ENCODE data around the gene TYW1B. TPM values are rescaled to one million over a fixed set of nuclear protein-coding genes. Genes with fewer than 3 reads are reported as not detected.
"Not testable (repeated sequence)": the region's sequence is repeated elsewhere in the genome, so short reads cannot be mapped to it uniquely, and the experiment has no call there.

TYW1B gene
- total and polyA plus RNA-seq, 2 of the 4 experiments (the other 2 are of a cell fraction) = 1.0 to 1.8 TPM

GRCh38 chr7:72622532-72622931 is 205.5 kb downstream of the TYW1B start:
- dilution Hi-C loops (cut with HindIII; ENCODE audit: low sequenced_read_pairs, unreplicated experiment) = no loop called here
- DNase-seq = no peak
- no peaks in the 10 kb centered on the region for H3K36me3 ChIP-seq (ENCODE audit: control insufficient read depth, insufficient read depth, low read length)
- H2AK5ac ChIP-seq (ENCODE audit: low read depth, low read length) = no peak overlapping the region
- no TSS peak for BruUV-seq (replicated peaks)
- in situ Hi-C loops (cut with MboI; ENCODE audit: low sequenced_read_pairs) = no loop called here
- H2BK120ac ChIP-seq (ENCODE audit: low read depth, low read length) = no peak overlapping the region
- no peak overlapping the region for H2BK15ac ChIP-seq (ENCODE audit: low read depth, low read length)
- no peak overlapping the region for H3K4me3 ChIP-seq (ENCODE audit: insufficient read depth, low read depth, low read length)
- no peaks in the 10 kb centered on the region for H3K9me3 ChIP-seq (ENCODE audit: control insufficient read depth, insufficient read depth, low read length)
- H3K4me2 ChIP-seq (ENCODE audit: low read depth, low read length) = no peak overlapping the region
- H3K23ac ChIP-seq (ENCODE audit: low read depth, low read length) = no peak overlapping the region
- no peak overlapping the region for H3K14ac ChIP-seq (replicated peaks; ENCODE audit: low read depth, low read length)
- H4K5ac ChIP-seq (ENCODE audit: low read depth, low read length) = no peak overlapping the region; the same call in 1 of the 2 replicates
- POLR2A ChIA-PET (ENCODE audit: unreplicated experiment) = no interaction called here
- no peak overlapping the region for H4K8ac ChIP-seq (ENCODE audit: low read depth in 2 of 2, low read length in 2 of 2)
- H4K91ac ChIP-seq (ENCODE audit: insufficient read depth, low read depth, low read length) = no peak overlapping the region
- no peak for ATAC-seq (ENCODE audit: low read depth)
- WGBS, 2 experiments (ENCODE audit: extremely low coverage in 2 of 2, insufficient read length in 1 of 2) = 82% methylated on average over 2 of the region's 8 CpGs; no CpG with 5 or more reads in 1 of the 2 experiments
- H4K20me1 ChIP-seq (ENCODE audit: insufficient read depth, low read length) = no peaks in the 10 kb centered on the region
- H2AFZ ChIP-seq (replicated peaks; ENCODE audit: low read length, poor library complexity) = no peak overlapping the region
- CTCF ChIA-PET = no interaction called here
- H3K4ac ChIP-seq (ENCODE audit: low read depth, low read length) = no peak overlapping the region
- peak overlapping the region; percentile 82 for H2BK5ac ChIP-seq (ENCODE audit: low read depth, low read length, poor library complexity, severe bottlenecking)
- H3K56ac ChIP-seq (ENCODE audit: extremely low read depth, insufficient read depth, low read length) = no peak overlapping the region
- no peaks in the 10 kb centered on the region for H3K27me3 ChIP-seq (ENCODE audit: control insufficient read depth, insufficient read depth, low read length)
- H3K9ac ChIP-seq (ENCODE audit: low read depth, low read length) = no peak overlapping the region
- TF ChIP-seq NFE2L2 (IDR thresholded peaks at IDR 0.05; ENCODE audit: low read depth, low read length) = no peak
- no peak for TF ChIP-seq FOS (IDR thresholded peaks at IDR 0.05; ENCODE audit: low read depth, low read length)
- TF ChIP-seq CHD1 (IDR thresholded peaks at IDR 0.05; ENCODE audit: low read depth, low read length) = no peak
- TF ChIP-seq RAD21 (IDR thresholded peaks at IDR 0.05; ENCODE audit: low read length) = no peak
- no peak for TF ChIP-seq RCOR1 (IDR thresholded peaks at IDR 0.05; ENCODE audit: insufficient replicate concordance, low read length)
- intact Hi-C loops (cut with micrococcal nuclease) = no loop called here
- H3K9me1 ChIP-seq (ENCODE audit: insufficient read depth, low read length) = peaks cover 4% of the 10 kb centered on the region
- H3K4me1 ChIP-seq (ENCODE audit: control insufficient read depth, insufficient read depth, low read length) = peaks cover 1% of the 10 kb centered on the region; the same call in 1 of the 2 replicates
- no peak overlapping the region for H3K18ac ChIP-seq (ENCODE audit: low read depth, low read length)
- H3K79me1 ChIP-seq (ENCODE audit: low read depth in 1 of 2, low read length in 2 of 2) = no peaks in the 10 kb centered on the region
- H3K27ac ChIP-seq (ENCODE audit: insufficient read depth, low read length) = no peak overlapping the region
- no peak overlapping the region for H2AK9ac ChIP-seq (replicated peaks; ENCODE audit: low read depth, low read length, poor library complexity)
- no peak overlapping the region for H2BK20ac ChIP-seq (ENCODE audit: low read depth, low read length)

- H3K4me2 ChIP-seq (ENCODE audit: low read depth, low read length); DNase-seq; dilution Hi-C loops (cut with HindIII; ENCODE audit: low sequenced_read_pairs, unreplicated experiment); H3K79me1 ChIP-seq (ENCODE audit: low read depth in 1 of 2, low read length in 2 of 2); H2BK15ac ChIP-seq (ENCODE audit: low read depth, low read length); intact Hi-C loops (cut with micrococcal nuclease); H3K56ac ChIP-seq (ENCODE audit: extremely low read depth, insufficient read depth, low read length); CTCF ChIA-PET; H2BK5ac ChIP-seq (ENCODE audit: low read depth, low read length, poor library complexity, severe bottlenecking); H3K23ac ChIP-seq (ENCODE audit: low read depth, low read length); H3K14ac ChIP-seq (replicated peaks; ENCODE audit: low read depth, low read length); H3K4ac ChIP-seq (ENCODE audit: low read depth, low read length); H3K36me3 ChIP-seq (ENCODE audit: control insufficient read depth, insufficient read depth, low read length); H3K27me3 ChIP-seq (ENCODE audit: control insufficient read depth, insufficient read depth, low read length); H2BK120ac ChIP-seq (ENCODE audit: low read depth, low read length); H3K9me1 ChIP-seq (ENCODE audit: insufficient read depth, low read length); H2AFZ ChIP-seq (replicated peaks; ENCODE audit: low read length, poor library complexity); H3K4me1 ChIP-seq (ENCODE audit: control insufficient read depth, insufficient read depth, low read length); H2AK9ac ChIP-seq (replicated peaks; ENCODE audit: low read depth, low read length, poor library complexity); BruUV-seq (replicated peaks); H3K18ac ChIP-seq (ENCODE audit: low read depth, low read length); H4K91ac ChIP-seq (ENCODE audit: insufficient read depth, low read depth, low read length); H3K27ac ChIP-seq (ENCODE audit: insufficient read depth, low read length); H4K5ac ChIP-seq (ENCODE audit: low read depth, low read length); H2BK20ac ChIP-seq (ENCODE audit: low read depth, low read length); H3K4me3 ChIP-seq (ENCODE audit: insufficient read depth, low read depth, low read length); H4K8ac ChIP-seq (ENCODE audit: low read depth in 2 of 2, low read length in 2 of 2); H3K9ac ChIP-seq (ENCODE audit: low read depth, low read length); in situ Hi-C loops (cut with MboI; ENCODE audit: low sequenced_read_pairs); H4K20me1 ChIP-seq (ENCODE audit: insufficient read depth, low read length); POLR2A ChIA-PET (ENCODE audit: unreplicated experiment); H2AK5ac ChIP-seq (ENCODE audit: low read depth, low read length); H3K9me3 ChIP-seq (ENCODE audit: control insufficient read depth, insufficient read depth, low read length): not testable (repeated sequence)
- ATAC-seq (ENCODE audit: low read depth) = peak; percentile 31; the same call in 1 of the 2 replicates
- WGBS, 2 experiments (ENCODE audit: extremely low coverage in 2 of 2, insufficient read length in 1 of 2) = no CpG with 5 or more reads among the region's 3 CpGs
Observed at GRCh38 chr7:72621761-72622187, 206.2 kb downstream of the TYW1B start.

Measured in IMR-90 (cell line).